IMR-90 (cell line): ENCODE measurements around the gene PTPRN2. TPM values are rescaled to one million over a fixed set of nuclear protein-coding genes. Genes with fewer than 3 reads are reported as not detected.

Experiments
- ATAC-seq: fragments of 200-7000 bp; cut with Tn5 transposase; 2 replicates; pipeline ENCODE4 v1.9.1; 2020; ENCODE audit warnings: low read depth, mild to moderate bottlenecking, moderate library complexity
- BruUV-seq: library from RNA; stranded (reverse); fragments of 400-500 nt; replicated peaks from 2 replicates; lab custom pipeline; 2021; lab: Mats Ljungman, UMichigan
- CTCF ChIA-PET: fragments of 300-600 bp; formaldehyde crosslinking; extraction: SDS; loops from one replicate; lab custom pipeline; 2021; ENCODE audit warnings: antibody characterized with exemption; lab: Yijun Ruan, JAX
- POLR2A ChIA-PET: fragments of 300-600 bp; sonication (Branson Sonifier 250); formaldehyde crosslinking; loops from one replicate; lab custom pipeline; 2022; ENCODE audit warnings: antibody characterized with exemption; ENCODE audit not compliant: unreplicated experiment; lab: Charles Lee
- DNase-seq: peaks from one replicate; pipeline ENCODE4 v3.0.0; 2013
- H2AFZ ChIP-seq: replicated peaks from 2 replicates; pipeline ENCODE3; 2013; ENCODE audit warnings: low read length, mild to moderate bottlenecking; ENCODE audit not compliant: poor library complexity
- H2AK5ac ChIP-seq: 2 replicates; pipeline ENCODE4 v1.6.1; 2013; ENCODE audit warnings: low read depth, low read length, inconsistent platforms
- H2AK9ac ChIP-seq: replicated peaks from 2 replicates; pipeline ENCODE3; 2013; ENCODE audit warnings: mild to moderate bottlenecking, low read depth, low read length, moderate library complexity; ENCODE audit not compliant: poor library complexity
- H2BK120ac ChIP-seq: 2 replicates; pipeline ENCODE4 v1.6.1; 2013; ENCODE audit warnings: low read depth, low read length, inconsistent platforms
- H2BK15ac ChIP-seq: 3 replicates; pipeline ENCODE4 v1.6.1; 2013; ENCODE audit warnings: low read depth, low read length, inconsistent platforms
- H2BK20ac ChIP-seq: 2 replicates; pipeline ENCODE4 v1.6.1; 2013; ENCODE audit warnings: low read depth, mild to moderate bottlenecking, inconsistent platforms, low read length, moderate library complexity
- H2BK5ac ChIP-seq: 2 replicates; pipeline ENCODE4 v1.6.1; 2013; ENCODE audit warnings: mild to moderate bottlenecking, low read depth, low read length, inconsistent platforms; ENCODE audit not compliant: poor library complexity, severe bottlenecking
- H3K14ac ChIP-seq: replicated peaks from 2 replicates; pipeline ENCODE4 v1.6.1; 2013; ENCODE audit warnings: low read depth, low read length, inconsistent platforms
- H3K18ac ChIP-seq: 2 replicates; pipeline ENCODE4 v1.6.1; 2013; ENCODE audit warnings: low read depth, low read length, control low read depth
- H3K23ac ChIP-seq: 2 replicates; pipeline ENCODE4 v1.6.1; 2013; ENCODE audit warnings: low read depth, low read length, inconsistent platforms
- H3K27ac ChIP-seq: 2 replicates; pipeline ENCODE4 v1.5.1; 2013; ENCODE audit warnings: mild to moderate bottlenecking, control low read depth, low read length; ENCODE audit not compliant: insufficient read depth
- H3K27me3 ChIP-seq: 2 replicates; pipeline ENCODE4 v1.6.1; 2013; ENCODE audit warnings: low read length; ENCODE audit not compliant: control insufficient read depth, insufficient read depth
- H3K36me3 ChIP-seq: 2 replicates; pipeline ENCODE4 v1.6.1; 2013; ENCODE audit warnings: low read length, mixed read lengths; ENCODE audit not compliant: control insufficient read depth, insufficient read depth
- H3K4ac ChIP-seq: 2 replicates; pipeline ENCODE4 v1.6.1; 2013; ENCODE audit warnings: low read depth, low read length, inconsistent platforms
- H3K4me1 ChIP-seq: 2 replicates; pipeline ENCODE4 v1.6.1; 2013; ENCODE audit warnings: low read length, mixed read lengths; ENCODE audit not compliant: control insufficient read depth, insufficient read depth
- H3K4me2 ChIP-seq: 2 replicates; pipeline ENCODE4 v1.6.1; 2013; ENCODE audit warnings: low read depth, mild to moderate bottlenecking, control low read depth, low read length, moderate library complexity
- H3K4me3 ChIP-seq: 2 replicates; pipeline ENCODE4 v1.5.1; 2013; ENCODE audit warnings: low read depth, mild to moderate bottlenecking, control low read depth, low read length, moderate library complexity; ENCODE audit not compliant: insufficient read depth
- H3K56ac ChIP-seq: 2 replicates; pipeline ENCODE4 v1.6.1; 2013; ENCODE audit warnings: low read length, inconsistent platforms; ENCODE audit not compliant: insufficient read depth; ENCODE audit errors: extremely low read depth
- H3K79me1 ChIP-seq, 2 experiments: 2 replicates each; pipeline ENCODE4 v1.6.1; 2013; ENCODE audit warnings: low read length in 2 of 2, inconsistent platforms in 1 of 2, low read depth in 1 of 2
- H3K9ac ChIP-seq: 2 replicates; pipeline ENCODE4 v1.6.1; 2013; ENCODE audit warnings: low read depth, low read length, control low read depth
- H3K9me1 ChIP-seq: 2 replicates; pipeline ENCODE4 v1.6.1; 2013; ENCODE audit warnings: low read length, inconsistent platforms; ENCODE audit not compliant: insufficient read depth
- H3K9me3 ChIP-seq: 2 replicates; pipeline ENCODE4 v1.6.1; 2013; ENCODE audit warnings: low read length; ENCODE audit not compliant: control insufficient read depth, insufficient read depth
- H4K20me1 ChIP-seq: 2 replicates; pipeline ENCODE4 v1.6.1; 2013; ENCODE audit warnings: low read length, inconsistent platforms; ENCODE audit not compliant: insufficient read depth
- H4K5ac ChIP-seq: 2 replicates; pipeline ENCODE4 v1.6.1; 2013; ENCODE audit warnings: mild to moderate bottlenecking, low read depth, low read length, control low read depth
- H4K8ac ChIP-seq, 2 experiments: 2 replicates each; pipeline ENCODE4 v1.6.1; 2013; ENCODE audit warnings: low read depth in 2 of 2, low read length in 2 of 2, control low read depth in 1 of 2, inconsistent platforms in 1 of 2
- H4K91ac ChIP-seq: 2 replicates; pipeline ENCODE4 v1.6.1; 2013; ENCODE audit warnings: low read depth, low read length, inconsistent platforms; ENCODE audit not compliant: insufficient read depth
- FOS ChIP-seq: fragments of 150-350 bp; IDR thresholded peaks from 2 replicates; pipeline ENCODE4 v1.6.1; 2016; ENCODE audit warnings: low read depth, low read length
- RAD21 ChIP-seq: IDR thresholded peaks from 2 replicates; pipeline ENCODE4 v1.6.1; 2012; ENCODE audit warnings: low read length, improper control_type of control experiment
- RCOR1 ChIP-seq: IDR thresholded peaks from 2 replicates; pipeline ENCODE4 v1.6.1; 2012; ENCODE audit warnings: mild to moderate bottlenecking, low read length, improper control_type of control experiment; ENCODE audit not compliant: insufficient replicate concordance
- WGBS, 2 experiments: methylation state at CpG; one replicate each; pipeline versions ENCODE4 v1.1.5 to v1.1.7; 2013; ENCODE audit warnings: missing lambda C conversion rate in 2 of 2; ENCODE audit not compliant: insufficient read length in 1 of 2; ENCODE audit errors: extremely low coverage in 2 of 2; 5-methylcytosine and 5-hydroxymethylcytosine counted together
- dilution Hi-C: fragments of 300-500 bp; cut with HindIII; formaldehyde crosslinking; loops from one replicate; pipeline ENCODE4 v1.14.3; 2018; ENCODE audit warnings: low sequenced_read_pairs; ENCODE audit not compliant: unreplicated experiment
- in situ Hi-C: fragments of 300-500 bp; cut with MboI; formaldehyde crosslinking; loops from 3 replicates; pipeline ENCODE4 v1.14.3; 2019; ENCODE audit warnings: low sequenced_read_pairs, inconsistent platforms, mixed read lengths
- intact Hi-C: fragments of 100-400 bp; cut with micrococcal nuclease; formaldehyde crosslinking; loops from 2 replicates; pipeline ENCODE4 v1.10.0; 2022
- polyA plus RNA-seq, 3 experiments: library from polyadenylated mRNA; depleted of rRNA; stranded (reverse); fragments of >200 nt; gene quantifications; 2 replicates each; pipeline ENCODE4 v1.2.3, GENCODE V29; 2012; ENCODE audit warnings: low replicate concordance in 1 of 3
- total RNA-seq: library from RNA; depleted of rRNA; stranded (reverse); fragments of >200 nt; gene quantifications from 2 replicates; pipeline ENCODE4 v1.2.3, GENCODE V29; 2012
- TF ChIP-seq, protein P1 (sequence below): conservative IDR thresholded peaks from 2 replicates; pipeline ENCODE4 v1.5.1; 2012; ENCODE audit warnings: mild to moderate bottlenecking, low read depth, low read length, improper control_type of control experiment
- TF ChIP-seq, protein P2 (sequence below): fragments of 150-350 bp; IDR thresholded peaks from 2 replicates; pipeline ENCODE4 v1.6.1; 2017; ENCODE audit warnings: mild to moderate bottlenecking, antibody characterized with exemption, low read length, low read depth

Gene PTPRN2
- total and polyA plus RNA-seq, 2 of the 4 experiments (the other 2 are of a cell fraction), result 0.03 TPM; not detected in 1

DNA sequence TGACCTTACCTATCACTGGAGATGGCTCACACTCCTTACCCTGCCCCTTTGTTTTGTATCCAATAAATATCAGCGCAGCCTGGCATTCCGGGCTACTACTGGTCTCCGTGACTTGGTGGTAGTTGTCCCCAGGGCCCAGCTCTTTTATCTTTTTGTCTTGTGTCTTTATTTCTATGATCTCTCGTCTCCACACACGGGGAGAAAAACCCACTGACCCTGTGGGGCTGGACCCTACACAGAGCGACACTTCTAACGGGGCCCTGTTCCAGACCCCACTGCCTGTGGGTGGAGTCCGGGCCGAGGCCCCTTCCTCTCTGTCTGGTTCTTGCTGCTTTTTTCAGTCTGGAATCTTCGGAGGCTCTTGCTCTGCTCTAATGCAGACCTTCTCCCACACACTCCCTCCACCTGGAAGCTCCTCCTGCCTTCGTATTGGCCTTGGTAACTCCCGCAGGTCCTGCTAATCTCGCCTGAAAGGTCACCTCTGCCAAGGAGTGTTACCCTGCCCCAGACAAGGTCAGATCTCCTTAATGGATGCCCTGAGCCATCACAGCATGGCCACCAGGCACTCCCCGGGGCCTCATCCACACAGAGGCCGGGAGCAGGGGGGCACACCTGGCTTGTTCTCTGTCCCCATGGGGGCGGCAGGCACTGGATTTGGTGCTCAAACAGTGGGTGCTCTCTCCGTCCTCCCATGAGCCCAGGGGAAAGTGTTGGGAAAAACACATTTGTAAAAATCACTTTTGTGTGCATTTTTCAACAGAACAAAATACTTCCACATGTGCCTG lies 531.7 kb downstream of the PTPRN2 start:
- H3K4me3 ChIP-seq, result no peak overlapping the region
- BruUV-seq, result no TSS peak
- in situ Hi-C loops (no loop called here), dilution Hi-C loops (no loop called here), intact Hi-C loops (no loop called here)
- 52% methylated on average over 8 of the region's 17 CpGs; no CpG with 5 or more reads in 1 of the 2 experiments for WGBS, 2 experiments
- ATAC-seq, result no peak
- no peak overlapping the region for H2AK9ac ChIP-seq
- no peaks in the 10 kb centered on the region for H3K9me1 ChIP-seq
- H3K4me1 ChIP-seq, result no peaks in the 10 kb centered on the region
- H4K8ac ChIP-seq, result no peak overlapping the region
- no peak overlapping the region for H3K14ac ChIP-seq
- no peak overlapping the region for H3K23ac ChIP-seq
- H3K27ac ChIP-seq, result no peak overlapping the region
- no peak overlapping the region for H2AFZ ChIP-seq
- no peak overlapping the region for H2BK5ac ChIP-seq
- no peak overlapping the region for H4K5ac ChIP-seq
- no peak overlapping the region for H3K4me2 ChIP-seq
- no peak overlapping the region for H3K4ac ChIP-seq
- H2AK5ac ChIP-seq, result no peak overlapping the region
- CTCF ChIA-PET, result no interaction called here
- TF ChIP-seq RAD21 (no peak), RCOR1 (no peak), FOS (no peak)
- TF ChIP-seq, protein P1, sequence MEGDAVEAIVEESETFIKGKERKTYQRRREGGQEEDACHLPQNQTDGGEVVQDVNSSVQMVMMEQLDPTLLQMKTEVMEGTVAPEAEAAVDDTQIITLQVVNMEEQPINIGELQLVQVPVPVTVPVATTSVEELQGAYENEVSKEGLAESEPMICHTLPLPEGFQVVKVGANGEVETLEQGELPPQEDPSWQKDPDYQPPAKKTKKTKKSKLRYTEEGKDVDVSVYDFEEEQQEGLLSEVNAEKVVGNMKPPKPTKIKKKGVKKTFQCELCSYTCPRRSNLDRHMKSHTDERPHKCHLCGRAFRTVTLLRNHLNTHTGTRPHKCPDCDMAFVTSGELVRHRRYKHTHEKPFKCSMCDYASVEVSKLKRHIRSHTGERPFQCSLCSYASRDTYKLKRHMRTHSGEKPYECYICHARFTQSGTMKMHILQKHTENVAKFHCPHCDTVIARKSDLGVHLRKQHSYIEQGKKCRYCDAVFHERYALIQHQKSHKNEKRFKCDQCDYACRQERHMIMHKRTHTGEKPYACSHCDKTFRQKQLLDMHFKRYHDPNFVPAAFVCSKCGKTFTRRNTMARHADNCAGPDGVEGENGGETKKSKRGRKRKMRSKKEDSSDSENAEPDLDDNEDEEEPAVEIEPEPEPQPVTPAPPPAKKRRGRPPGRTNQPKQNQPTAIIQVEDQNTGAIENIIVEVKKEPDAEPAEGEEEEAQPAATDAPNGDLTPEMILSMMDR, result no peak
- TF ChIP-seq, protein P2, sequence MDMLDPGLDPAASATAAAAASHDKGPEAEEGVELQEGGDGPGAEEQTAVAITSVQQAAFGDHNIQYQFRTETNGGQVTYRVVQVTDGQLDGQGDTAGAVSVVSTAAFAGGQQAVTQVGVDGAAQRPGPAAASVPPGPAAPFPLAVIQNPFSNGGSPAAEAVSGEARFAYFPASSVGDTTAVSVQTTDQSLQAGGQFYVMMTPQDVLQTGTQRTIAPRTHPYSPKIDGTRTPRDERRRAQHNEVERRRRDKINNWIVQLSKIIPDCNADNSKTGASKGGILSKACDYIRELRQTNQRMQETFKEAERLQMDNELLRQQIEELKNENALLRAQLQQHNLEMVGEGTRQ, result no peak
- H4K20me1 ChIP-seq, result no peaks in the 10 kb centered on the region
- H3K27me3 ChIP-seq, result no peaks in the 10 kb centered on the region
- no peak overlapping the region for H3K56ac ChIP-seq
- H3K36me3 ChIP-seq, result no peaks in the 10 kb centered on the region
- H2BK15ac ChIP-seq, result no peak overlapping the region
- H3K9me3 ChIP-seq, result peaks cover 45% of the 10 kb centered on the region
- POLR2A ChIA-PET, result no interaction called here
- H4K91ac ChIP-seq, result no peak overlapping the region
- no peak overlapping the region for H2BK120ac ChIP-seq
- no peak for DNase-seq
- no peak overlapping the region for H2BK20ac ChIP-seq
- no peaks in the 10 kb centered on the region for H3K79me1 ChIP-seq
- H3K9ac ChIP-seq, result no peak overlapping the region
- no peak overlapping the region for H3K18ac ChIP-seq
